Ishikawa (cell line): Measurements from ENCODE around the gene PTPN1.

Experiments used
- CEBPB ChIP-seq: IDR thresholded peaks from 2 replicates; pipeline ENCODE4 v1.6.1; 2012
- CREB1 ChIP-seq: IDR thresholded peaks from 2 replicates; pipeline ENCODE4 v1.6.1; 2012; ENCODE audit warnings: low read depth
- EGR1 ChIP-seq: IDR thresholded peaks from 2 replicates; pipeline ENCODE4 v1.6.1; 2012
- EP300 ChIP-seq: IDR thresholded peaks from 2 replicates; pipeline ENCODE4 v1.6.1; 2012; ENCODE audit warnings: borderline replicate concordance
- FOXM1 ChIP-seq: IDR thresholded peaks from 2 replicates; pipeline ENCODE4 v1.6.1; 2012; ENCODE audit warnings: low read depth, borderline replicate concordance
- MAX ChIP-seq: IDR thresholded peaks from 2 replicates; pipeline ENCODE4 v1.6.1; 2012
- NFIC ChIP-seq: IDR thresholded peaks from 2 replicates; pipeline ENCODE4 v1.6.1; 2012
- RAD21 ChIP-seq: IDR thresholded peaks from 2 replicates; pipeline ENCODE4 v1.6.1; 2012; ENCODE audit warnings: low read depth
- REST ChIP-seq: IDR thresholded peaks from 2 replicates; pipeline ENCODE4 v1.6.1; 2012; ENCODE audit warnings: low read depth, mild to moderate bottlenecking
- TAF1 ChIP-seq: IDR thresholded peaks from 2 replicates; pipeline ENCODE4 v1.6.1; 2012; ENCODE audit warnings: low read depth, mild to moderate bottlenecking
- TCF12 ChIP-seq: IDR thresholded peaks from 2 replicates; pipeline ENCODE4 v1.6.1; 2012; ENCODE audit warnings: low read depth
- TEAD4 ChIP-seq: IDR thresholded peaks from 2 replicates; pipeline ENCODE4 v1.6.1; 2012
- USF1 ChIP-seq: IDR thresholded peaks from 2 replicates; pipeline ENCODE4 v1.6.1; 2012
- YY1 ChIP-seq: IDR thresholded peaks from 2 replicates; pipeline ENCODE4 v1.6.1; 2012; ENCODE audit warnings: low read depth
- ZBTB7A ChIP-seq: IDR thresholded peaks from 2 replicates; pipeline ENCODE4 v1.6.1; 2012; ENCODE audit warnings: low read depth

The PTPN1 gene

GRCh38 chr20:50478162-50478990, 31.8 kb upstream of the PTPN1 start:
- TF ChIP-seq EP300 = no peak
- no peak for TF ChIP-seq NFIC
- TF ChIP-seq USF1 = no peak
- no peak for TF ChIP-seq ZBTB7A
- TF ChIP-seq RAD21 = peak; percentile 52
- TF ChIP-seq EGR1 = no peak
- no peak for TF ChIP-seq CREB1
- TF ChIP-seq TCF12 = no peak

GRCh38 chr20:50481741-50482140, 28.4 kb upstream of the PTPN1 start:
- TF ChIP-seq ZBTB7A (no peak), RAD21 (no peak), EGR1 (no peak), CEBPB (no peak), YY1 (no peak), MAX (no peak), CREB1 (no peak), TEAD4 (no peak)

GRCh38 chr20:50482396-50482981, 27.7 kb upstream of the PTPN1 start:
- TF ChIP-seq CEBPB = no peak
- no peak for TF ChIP-seq ZBTB7A
- no peak for TF ChIP-seq TEAD4
- TF ChIP-seq YY1 = no peak
- no peak for TF ChIP-seq TCF12
- no peak for TF ChIP-seq MAX
- no peak for TF ChIP-seq USF1
- no peak for TF ChIP-seq TAF1
- TF ChIP-seq EGR1 = no peak
- TF ChIP-seq REST = no peak
- TF ChIP-seq FOXM1 = no peak
- TF ChIP-seq CREB1 = no peak
- no peak for TF ChIP-seq EP300
- TF ChIP-seq NFIC = no peak
- no peak for TF ChIP-seq RAD21

- TF ChIP-seq RAD21 (no peak), NFIC (no peak), REST (no peak), MAX (no peak), CREB1 (no peak), ZBTB7A (no peak), YY1 (no peak), USF1 (no peak), CEBPB (no peak), TCF12 (no peak), EGR1 (no peak), EP300 (no peak), TEAD4 (no peak), TAF1 (no peak), FOXM1 (no peak)
These were observed 25.8 kb upstream of the PTPN1 start for GRCh38 chr20:50484271-50484976.

- TF ChIP-seq TAF1 (no peak), RAD21 (no peak), TEAD4 (no peak), ZBTB7A (no peak), EGR1 (no peak), NFIC (no peak), EP300 (no peak), TCF12 (no peak), YY1 (no peak), CEBPB (no peak), CREB1 (no peak), USF1 (no peak), MAX (no peak), FOXM1 (no peak), REST (no peak)
These were observed 22.8 kb upstream of the PTPN1 start for GRCh38 chr20:50487397-50487796.
